B cell (primary cell): Measurements from ENCODE around the gene DUSP18. TPM values are rescaled to one million over a fixed set of nuclear protein-coding genes. Genes with fewer than 3 reads are reported as not detected.

Source experiments
- ATAC-seq: fragments of 200-7000 bp; cut with Tn5 transposase; one replicate; pipeline ENCODE4 v1.10.0; 2021; ENCODE audit warnings: low read depth, mild to moderate bottlenecking, moderate number of reproducible peaks, moderate library complexity
- CTCF ChIA-PET: fragments of 350-600 bp; sonication (Branson Sonifier 250); formaldehyde crosslinking; loops from one replicate; lab custom pipeline; 2021; ENCODE audit warnings: antibody characterized with exemption, inconsistent platforms; lab: Charles Lee
- POLR2A ChIA-PET: fragments of 350-600 bp; sonication (Branson Sonifier 250); formaldehyde crosslinking; loops from one replicate; lab custom pipeline; 2021; ENCODE audit warnings: antibody characterized with exemption; lab: Charles Lee
- DNase-seq: peaks from one replicate; pipeline ENCODE4 v3.0.0; 2013
- H2AFZ ChIP-seq: 2 replicates; pipeline ENCODE4 v1.6.1; 2012; ENCODE audit warnings: mild to moderate bottlenecking, low read depth, low read length; ENCODE audit not compliant: insufficient read depth, poor library complexity, severe bottlenecking
- H3K27ac ChIP-seq, 2 donors: 1 replicate in 1 of 2; 2 replicates in 1 of 2; pipeline ENCODE4 v1.5.1; 2012 to 2013; ENCODE audit warnings: low read length in 2 of 2, mild to moderate bottlenecking in 2 of 2, moderate library complexity in 1 of 2
- H3K27me3 ChIP-seq, 4 experiments: fragments of 200-600 bp in 1 of 4; sonication (generic) in 1 of 4; replicated peaks in 1 of 4; 1 replicate in 2 of 4; 2 replicates in 2 of 4; pipeline versions ENCODE4 v1.6.1 to v1.7.0; 2013 to 2016; ENCODE audit warnings: low read length in 3 of 4, mild to moderate bottlenecking in 2 of 4, mixed read lengths in 1 of 4, moderate library complexity in 1 of 4; ENCODE audit not compliant: insufficient read depth in 4 of 4, control insufficient read depth in 3 of 4; ENCODE audit errors: control extremely low read depth in 1 of 4
- H3K36me3 ChIP-seq, 2 experiments: replicated peaks in 1 of 2; 1 replicate in 1 of 2; 2 replicates in 1 of 2; pipeline versions ENCODE4 v1.6.1 to v1.7.1; 2013; ENCODE audit warnings: low read length in 1 of 2; ENCODE audit not compliant: insufficient read depth in 2 of 2, control insufficient read depth in 1 of 2; ENCODE audit errors: control extremely low read depth in 1 of 2, extremely low read depth in 1 of 2
- H3K4me1 ChIP-seq, 2 donors: fragments of 200-600 bp in 1 of 2; sonication (generic) in 1 of 2; 1 replicate in 1 of 2; 2 replicates in 1 of 2; pipeline versions ENCODE4 v1.5.1 to v1.6.1; 2013 to 2017; ENCODE audit warnings: low read length in 2 of 2; ENCODE audit not compliant: control insufficient read depth in 2 of 2, insufficient read depth in 2 of 2
- H3K4me2 ChIP-seq: replicated peaks from 2 replicates; pipeline ENCODE3; 2012; ENCODE audit warnings: mild to moderate bottlenecking, low read depth, low read length; ENCODE audit not compliant: poor library complexity, severe bottlenecking
- H3K4me3 ChIP-seq, 5 experiments: fragments of 200-600 bp in 1 of 5; sonication (generic) in 1 of 5; 1 replicate in 3 of 5; 2 replicates in 2 of 5; pipeline versions ENCODE4 v1.5.1 to v1.7.0; 2011 to 2016; ENCODE audit warnings: low read length in 4 of 5, mild to moderate bottlenecking in 4 of 5, low read depth in 2 of 5, control low read depth in 1 of 5, moderate library complexity in 1 of 5; ENCODE audit not compliant: insufficient read depth in 1 of 5; ENCODE audit errors: control extremely low read depth in 1 of 5, extremely low read depth in 1 of 5
- H3K79me2 ChIP-seq: fragments of 200-600 bp; sonication (generic); one replicate; pipeline ENCODE4 v1.6.0; 2016; ENCODE audit warnings: low read length; ENCODE audit not compliant: control insufficient read depth, insufficient read depth
- H3K9ac ChIP-seq: fragments of 200-600 bp; sonication (generic); 2 replicates; pipeline ENCODE4 v1.6.1; 2017; ENCODE audit warnings: mild to moderate bottlenecking, low read length, moderate library complexity
- H3K9me3 ChIP-seq, 3 donors: one replicate each; pipeline versions ENCODE4 v1.6.1 to v1.7.1; 2013; ENCODE audit warnings: low read length in 2 of 3; ENCODE audit not compliant: control insufficient read depth in 2 of 3, insufficient read depth in 1 of 3; ENCODE audit errors: control extremely low read depth in 1 of 3
- H4K20me1 ChIP-seq: 2 replicates; pipeline ENCODE4 v1.6.0; 2012; ENCODE audit warnings: mild to moderate bottlenecking, low read length; ENCODE audit not compliant: insufficient read depth, control insufficient read depth, poor library complexity, severe bottlenecking
- H3K27ac Mint-ChIP-seq: one replicate; pipeline ENCODE4 v1.8.0; 2021; ENCODE audit warnings: mixed read lengths
- H3K27me3 Mint-ChIP-seq: one replicate; pipeline ENCODE4 v1.8.0; 2021; ENCODE audit warnings: mixed read lengths
- H3K4me1 Mint-ChIP-seq: one replicate; pipeline ENCODE4 v1.8.0; 2021; ENCODE audit warnings: mixed read lengths
- H3K4me3 Mint-ChIP-seq: one replicate; pipeline ENCODE4 v1.8.0; 2021; ENCODE audit warnings: mixed read lengths
- H3K9me3 Mint-ChIP-seq: one replicate; pipeline ENCODE4 v1.8.0; 2022; ENCODE audit warnings: mixed read lengths; ENCODE audit not compliant: insufficient read depth
- EZH2 ChIP-seq: IDR thresholded peaks from 2 replicates; pipeline ENCODE4 v1.6.1; 2012; ENCODE audit warnings: borderline replicate concordance, low read depth, mild to moderate bottlenecking, moderate library complexity, low read length; ENCODE audit not compliant: insufficient read depth, poor library complexity, severe bottlenecking
- WGBS: methylation state at CpG from one replicate; pipeline ENCODE4 v1.1.5; 2013; ENCODE audit warnings: missing lambda C conversion rate; ENCODE audit not compliant: insufficient coverage; 5-methylcytosine and 5-hydroxymethylcytosine counted together
- intact Hi-C: fragments of 100-400 bp; cut with micrococcal nuclease; formaldehyde crosslinking; loops from one replicate; pipeline ENCODE4 v1.10.0; 2022
- polyA plus RNA-seq: library from polyadenylated mRNA; depleted of rRNA; stranded (reverse); fragments of >200 nt; gene quantifications from 2 replicates; pipeline ENCODE4 v1.2.3, GENCODE V29; 2012
- total RNA-seq, 2 donors: library from RNA; stranded (reverse); fragments of 120-200 nt in 1 of 2; gene quantifications; 1 replicate in 1 of 2; 2 replicates in 1 of 2; pipeline versions ENCODE4 v1.2.3 to v1.2.4, GENCODE V29; 2013 to 2022
- TF ChIP-seq, protein P1 (sequence below): fragments of 200-600 bp; IDR thresholded peaks from one replicate; pipeline ENCODE4 v1.8.0; 2022; ENCODE audit warnings: antibody characterized with exemption, mild to moderate bottlenecking

The DUSP18 gene
- total and polyA plus RNA-seq, 2 donors (not counting 1 experiment from before 2014, with no cell fraction given): 20.6 to 21.2 TPM

DNA sequence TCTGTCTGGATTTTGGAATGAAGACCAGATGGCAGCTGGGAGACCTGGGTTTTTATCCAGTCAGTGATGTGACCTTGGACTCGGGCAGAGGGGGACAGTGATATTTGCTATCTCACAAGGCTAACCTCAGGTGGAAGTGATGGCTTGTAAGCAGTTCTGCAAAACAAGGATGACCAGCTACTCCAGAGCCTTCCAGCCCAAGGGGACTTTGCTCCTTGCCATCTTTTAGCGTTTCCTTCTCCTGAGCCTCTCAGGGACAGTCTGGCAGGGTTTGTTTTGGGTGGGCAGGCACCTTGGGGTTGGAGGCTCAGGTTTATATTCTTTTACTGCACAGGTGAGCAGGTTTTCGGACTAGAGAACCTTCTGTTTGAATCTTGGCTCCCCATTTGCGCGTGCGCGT, 17.5 kb upstream of the DUSP18 start:
- intact Hi-C loops: no loop called here
- Histone ChIP-seq H3K4me3 (no peak overlapping the region), H3K79me2 (no peaks in the 10 kb centered on the region), H3K27me3 (peaks cover 0 to 3% (median 0%) of the 10 kb centered on the region in 4 experiments), H2AFZ (no peak overlapping the region), H3K9me3 (no peaks in the 10 kb centered on the region), H3K4me1 (no peaks in the 10 kb centered on the region), H4K20me1 (no peaks in the 10 kb centered on the region), H3K27ac (no peak overlapping the region), H3K9ac (no peak overlapping the region), H3K36me3 (no peaks in the 10 kb centered on the region), H3K4me2 (no peak overlapping the region)
- POLR2A ChIA-PET: no interaction called here
- CTCF ChIA-PET: no interaction called here
- WGBS: 100% methylated on average over 6 of the region's 7 CpGs
- DNase-seq: no peak
- no peak overlapping the region for H3K27ac Mint-ChIP-seq
- no peaks in the 10 kb centered on the region for H3K4me1 Mint-ChIP-seq
- H3K9me3 Mint-ChIP-seq: no peaks in the 10 kb centered on the region
- no peak for ATAC-seq
- H3K27me3 Mint-ChIP-seq: peaks cover 14% of the 10 kb centered on the region
- no peak overlapping the region for H3K4me3 Mint-ChIP-seq
- TF ChIP-seq, protein P1, sequence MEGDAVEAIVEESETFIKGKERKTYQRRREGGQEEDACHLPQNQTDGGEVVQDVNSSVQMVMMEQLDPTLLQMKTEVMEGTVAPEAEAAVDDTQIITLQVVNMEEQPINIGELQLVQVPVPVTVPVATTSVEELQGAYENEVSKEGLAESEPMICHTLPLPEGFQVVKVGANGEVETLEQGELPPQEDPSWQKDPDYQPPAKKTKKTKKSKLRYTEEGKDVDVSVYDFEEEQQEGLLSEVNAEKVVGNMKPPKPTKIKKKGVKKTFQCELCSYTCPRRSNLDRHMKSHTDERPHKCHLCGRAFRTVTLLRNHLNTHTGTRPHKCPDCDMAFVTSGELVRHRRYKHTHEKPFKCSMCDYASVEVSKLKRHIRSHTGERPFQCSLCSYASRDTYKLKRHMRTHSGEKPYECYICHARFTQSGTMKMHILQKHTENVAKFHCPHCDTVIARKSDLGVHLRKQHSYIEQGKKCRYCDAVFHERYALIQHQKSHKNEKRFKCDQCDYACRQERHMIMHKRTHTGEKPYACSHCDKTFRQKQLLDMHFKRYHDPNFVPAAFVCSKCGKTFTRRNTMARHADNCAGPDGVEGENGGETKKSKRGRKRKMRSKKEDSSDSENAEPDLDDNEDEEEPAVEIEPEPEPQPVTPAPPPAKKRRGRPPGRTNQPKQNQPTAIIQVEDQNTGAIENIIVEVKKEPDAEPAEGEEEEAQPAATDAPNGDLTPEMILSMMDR: no peak
- no peak for TF ChIP-seq EZH2

DNA sequence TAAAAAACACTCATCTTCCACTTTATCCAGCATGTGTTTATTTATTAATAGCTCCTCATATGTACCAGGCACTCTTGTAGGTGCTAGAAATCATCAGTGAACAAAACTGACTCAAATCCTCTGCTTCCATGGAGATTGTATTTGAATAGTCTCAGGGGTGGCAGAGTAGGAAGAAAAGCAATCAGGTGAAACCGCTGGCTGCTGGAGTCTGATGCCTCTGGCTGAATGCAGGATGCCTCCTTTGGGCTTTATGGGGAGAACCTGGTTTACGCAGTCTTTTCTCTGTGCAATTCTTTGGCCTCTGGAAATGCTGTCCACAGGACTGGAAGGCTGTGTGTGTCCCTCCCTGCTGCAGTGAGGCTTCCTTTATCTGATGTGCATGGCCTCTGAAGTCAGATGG, 14.2 kb upstream of the DUSP18 start:
- CTCF ChIA-PET: no interaction called here
- WGBS: 94% methylated on average over 2 of the region's 2 CpGs
- intact Hi-C loops: no loop called here

More for the DNA sequence above, 14.2 kb upstream of the DUSP18 start:
- no peak for TF ChIP-seq EZH2
- TF ChIP-seq, protein P1: no peak
- no peaks in the 10 kb centered on the region for H3K79me2 ChIP-seq
- Mint-ChIP-seq H3K27me3 (peaks cover 32% of the 10 kb centered on the region), H3K4me1 (no peaks in the 10 kb centered on the region), H3K27ac (no peak overlapping the region), H3K9me3 (no peaks in the 10 kb centered on the region), H3K4me3 (no peak overlapping the region)
- peaks cover 0 to 3% (median 0%) of the 10 kb centered on the region in 4 experiments for H3K27me3 ChIP-seq
- no peak overlapping the region for H3K9ac ChIP-seq
- no peak for ATAC-seq
- no peaks in the 10 kb centered on the region for H3K9me3 ChIP-seq
- no peak for DNase-seq
- no peak overlapping the region for H3K4me3 ChIP-seq
- POLR2A ChIA-PET: no interaction called here
- no peak overlapping the region for H3K27ac ChIP-seq
- no peak overlapping the region for H2AFZ ChIP-seq
- no peaks in the 10 kb centered on the region for H3K4me1 ChIP-seq
- no peak overlapping the region for H3K4me2 ChIP-seq
- no peaks in the 10 kb centered on the region for H3K36me3 ChIP-seq
- no peaks in the 10 kb centered on the region for H4K20me1 ChIP-seq
